HL-60 (cell line): ENCODE measurements around the gene YARS2.

Source experiments
- DNase-seq, 2 experiments: peaks; one replicate each; pipeline ENCODE4 v3.0.0-alpha.2; 2010 to 2020; ENCODE audit warnings: low read depth in 1 of 2, low spot score in 1 of 2
- H3K27ac ChIP-seq: fragments of 250-450 bp; sonication (Bioruptor Pico); replicated peaks from 2 replicates; pipeline ENCODE4 v1.5.1; 2020; ENCODE audit warnings: mild to moderate bottlenecking, moderate library complexity
- H3K27me3 ChIP-seq: fragments of 250-450 bp; sonication (Bioruptor Pico); 2 replicates; pipeline ENCODE4 v1.5.1; 2021; ENCODE audit warnings: mild to moderate bottlenecking, moderate library complexity; ENCODE audit not compliant: insufficient read depth, poor library complexity, severe bottlenecking
- H3K4me3 ChIP-seq: replicated peaks from 2 replicates; pipeline ENCODE4 v1.5.1; 2011; ENCODE audit warnings: mild to moderate bottlenecking, control low read depth, low read length; ENCODE audit not compliant: insufficient read depth
- GABPA ChIP-seq: IDR thresholded peaks from 2 replicates; pipeline ENCODE4 v1.6.1; 2012; ENCODE audit warnings: low read depth
- POLR2AphosphoS5 ChIP-seq: IDR thresholded peaks from 2 replicates; pipeline ENCODE4 v1.6.1; 2012; ENCODE audit warnings: low read depth
- SPI1 ChIP-seq: IDR thresholded peaks from 2 replicates; pipeline ENCODE4 v1.6.1; 2012; ENCODE audit warnings: low read depth, mild to moderate bottlenecking, borderline replicate concordance
- TF ChIP-seq, protein P1 (sequence below): IDR thresholded peaks from 2 replicates; pipeline ENCODE4 v1.6.1; 2012; ENCODE audit warnings: low read depth; ENCODE audit not compliant: insufficient replicate concordance
- TF ChIP-seq, protein P2 (sequence below): IDR thresholded peaks from one replicate; pipeline ENCODE4 v1.5.1; 2011; ENCODE audit warnings: low read length, control low read depth, inconsistent platforms; ENCODE audit not compliant: insufficient read depth

The YARS2 gene

DNA sequence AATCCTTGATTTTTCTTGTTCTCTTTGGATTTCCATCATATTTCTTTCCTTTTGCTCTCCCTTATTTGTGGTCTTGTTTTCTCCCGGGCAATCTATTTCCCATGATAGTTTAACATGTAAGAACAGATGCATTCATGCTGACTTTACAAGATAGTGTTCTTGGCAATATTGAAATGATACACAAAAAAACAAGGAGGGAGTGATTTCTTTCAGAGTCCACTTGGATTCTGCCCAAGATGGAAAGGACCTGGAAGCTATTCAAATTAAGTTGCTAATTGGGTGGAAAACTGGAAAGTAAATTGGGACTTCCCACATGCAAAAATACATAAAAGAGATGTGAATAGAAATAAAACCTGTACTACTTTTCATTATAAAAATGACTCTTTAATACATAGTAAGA is 14.4 kb upstream of the YARS2 start:
- no peak for DNase-seq
- H3K27me3 ChIP-seq, result peaks cover 17% of the 10 kb centered on the region

DNA sequence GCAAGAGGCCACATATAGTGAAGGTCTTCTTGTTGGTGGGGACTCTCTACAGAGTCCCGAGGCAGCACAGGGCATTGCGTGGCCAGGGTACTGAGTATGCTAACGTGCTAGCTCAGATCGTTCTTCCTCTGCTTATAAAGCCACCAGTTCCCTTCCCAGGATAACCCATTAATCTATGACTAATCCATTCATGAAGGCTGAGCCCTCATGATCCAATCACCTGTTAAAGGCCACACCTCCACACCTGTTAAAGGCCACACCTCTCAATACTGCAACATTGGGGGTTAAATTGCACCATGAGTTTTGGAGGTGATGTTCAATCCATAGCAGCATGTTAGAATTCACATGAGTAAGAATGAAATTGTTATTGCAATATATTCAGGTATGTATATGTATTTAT is 12.8 kb upstream of the YARS2 start:
- peaks cover 17% of the 10 kb centered on the region for H3K27me3 ChIP-seq
- no peak for DNase-seq
- H3K27ac ChIP-seq, result no peak overlapping the region
- TF ChIP-seq, protein P1, sequence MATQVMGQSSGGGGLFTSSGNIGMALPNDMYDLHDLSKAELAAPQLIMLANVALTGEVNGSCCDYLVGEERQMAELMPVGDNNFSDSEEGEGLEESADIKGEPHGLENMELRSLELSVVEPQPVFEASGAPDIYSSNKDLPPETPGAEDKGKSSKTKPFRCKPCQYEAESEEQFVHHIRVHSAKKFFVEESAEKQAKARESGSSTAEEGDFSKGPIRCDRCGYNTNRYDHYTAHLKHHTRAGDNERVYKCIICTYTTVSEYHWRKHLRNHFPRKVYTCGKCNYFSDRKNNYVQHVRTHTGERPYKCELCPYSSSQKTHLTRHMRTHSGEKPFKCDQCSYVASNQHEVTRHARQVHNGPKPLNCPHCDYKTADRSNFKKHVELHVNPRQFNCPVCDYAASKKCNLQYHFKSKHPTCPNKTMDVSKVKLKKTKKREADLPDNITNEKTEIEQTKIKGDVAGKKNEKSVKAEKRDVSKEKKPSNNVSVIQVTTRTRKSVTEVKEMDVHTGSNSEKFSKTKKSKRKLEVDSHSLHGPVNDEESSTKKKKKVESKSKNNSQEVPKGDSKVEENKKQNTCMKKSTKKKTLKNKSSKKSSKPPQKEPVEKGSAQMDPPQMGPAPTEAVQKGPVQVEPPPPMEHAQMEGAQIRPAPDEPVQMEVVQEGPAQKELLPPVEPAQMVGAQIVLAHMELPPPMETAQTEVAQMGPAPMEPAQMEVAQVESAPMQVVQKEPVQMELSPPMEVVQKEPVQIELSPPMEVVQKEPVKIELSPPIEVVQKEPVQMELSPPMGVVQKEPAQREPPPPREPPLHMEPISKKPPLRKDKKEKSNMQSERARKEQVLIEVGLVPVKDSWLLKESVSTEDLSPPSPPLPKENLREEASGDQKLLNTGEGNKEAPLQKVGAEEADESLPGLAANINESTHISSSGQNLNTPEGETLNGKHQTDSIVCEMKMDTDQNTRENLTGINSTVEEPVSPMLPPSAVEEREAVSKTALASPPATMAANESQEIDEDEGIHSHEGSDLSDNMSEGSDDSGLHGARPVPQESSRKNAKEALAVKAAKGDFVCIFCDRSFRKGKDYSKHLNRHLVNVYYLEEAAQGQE, result no peak
- TF ChIP-seq, protein P2, sequence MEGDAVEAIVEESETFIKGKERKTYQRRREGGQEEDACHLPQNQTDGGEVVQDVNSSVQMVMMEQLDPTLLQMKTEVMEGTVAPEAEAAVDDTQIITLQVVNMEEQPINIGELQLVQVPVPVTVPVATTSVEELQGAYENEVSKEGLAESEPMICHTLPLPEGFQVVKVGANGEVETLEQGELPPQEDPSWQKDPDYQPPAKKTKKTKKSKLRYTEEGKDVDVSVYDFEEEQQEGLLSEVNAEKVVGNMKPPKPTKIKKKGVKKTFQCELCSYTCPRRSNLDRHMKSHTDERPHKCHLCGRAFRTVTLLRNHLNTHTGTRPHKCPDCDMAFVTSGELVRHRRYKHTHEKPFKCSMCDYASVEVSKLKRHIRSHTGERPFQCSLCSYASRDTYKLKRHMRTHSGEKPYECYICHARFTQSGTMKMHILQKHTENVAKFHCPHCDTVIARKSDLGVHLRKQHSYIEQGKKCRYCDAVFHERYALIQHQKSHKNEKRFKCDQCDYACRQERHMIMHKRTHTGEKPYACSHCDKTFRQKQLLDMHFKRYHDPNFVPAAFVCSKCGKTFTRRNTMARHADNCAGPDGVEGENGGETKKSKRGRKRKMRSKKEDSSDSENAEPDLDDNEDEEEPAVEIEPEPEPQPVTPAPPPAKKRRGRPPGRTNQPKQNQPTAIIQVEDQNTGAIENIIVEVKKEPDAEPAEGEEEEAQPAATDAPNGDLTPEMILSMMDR, result no peak
- no peak for TF ChIP-seq GABPA
- H3K4me3 ChIP-seq, result no peak overlapping the region

More for the DNA sequence above, 14.4 kb upstream of the YARS2 start:
- Histone ChIP-seq H3K27ac (no peak overlapping the region), H3K4me3 (no peak overlapping the region)
- TF ChIP-seq GABPA, result no peak
- TF ChIP-seq POLR2AphosphoS5, result no peak
- no peak for TF ChIP-seq SPI1
- TF ChIP-seq, protein P1, result no peak
- TF ChIP-seq, protein P2, result no peak

DNA sequence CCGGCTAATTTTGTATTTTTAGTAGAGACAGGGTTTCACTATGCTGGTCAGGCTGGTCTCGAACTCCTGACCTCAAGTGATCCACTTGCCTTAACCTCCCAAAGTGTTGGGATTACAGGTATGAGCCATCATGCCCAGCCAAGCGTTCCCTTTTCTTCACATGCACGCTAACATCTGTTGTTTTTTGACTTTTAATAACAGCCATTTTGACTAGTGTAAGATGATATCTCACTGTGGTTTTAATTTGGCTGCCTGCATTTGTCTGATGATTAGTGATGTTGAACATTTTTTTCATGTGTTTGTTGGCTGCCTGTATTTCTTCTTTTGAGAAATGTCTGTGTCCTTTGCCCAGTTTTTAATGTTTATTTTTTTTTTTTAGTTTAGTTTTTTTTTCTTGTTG is 10.2 kb upstream of the YARS2 start:
- no peak for DNase-seq
- H3K27me3 ChIP-seq, result peaks cover 17% of the 10 kb centered on the region
- H3K27ac ChIP-seq, result no peak overlapping the region
- TF ChIP-seq, protein P1, result no peak
- TF ChIP-seq, protein P2, result no peak
- TF ChIP-seq SPI1, result no peak
- no peak overlapping the region for H3K4me3 ChIP-seq
